Lung (tissue), 12 donors: ENCODE data around the gene SPATS2. TPM values are rescaled to one million over a fixed set of nuclear protein-coding genes. Genes with fewer than 3 reads are reported as not detected.

Experiments
- ATAC-seq: fragments of 200-7000 bp; cut with Tn5 transposase; one replicate; pipeline ENCODE4 v1.9.1; 2020; ENCODE audit warnings: moderate number of reproducible peaks; ENCODE audit not compliant: insufficient read depth, low FRiP score
- DNase-seq, 3 donors: peaks; one replicate each; pipeline ENCODE4 v3.0.0-alpha.2; 2013 to 2017
- H3K27ac ChIP-seq, 2 donors: one replicate each; pipeline ENCODE4 v1.5.1; 2013; ENCODE audit warnings: mild to moderate bottlenecking in 2 of 2, moderate library complexity in 2 of 2, control low read depth in 1 of 2, inconsistent platforms in 1 of 2, low read depth in 1 of 2, low read length in 1 of 2
- H3K27me3 ChIP-seq, 3 donors: one replicate each; pipeline ENCODE4 v1.5.1; 2013; ENCODE audit warnings: low read length in 2 of 3; ENCODE audit not compliant: control insufficient read depth in 3 of 3, insufficient read depth in 3 of 3
- H3K36me3 ChIP-seq, 4 donors: one replicate each; pipeline ENCODE4 v1.5.1; 2013; ENCODE audit warnings: low read length in 4 of 4, mild to moderate bottlenecking in 1 of 4, moderate library complexity in 1 of 4; ENCODE audit not compliant: control insufficient read depth in 4 of 4, insufficient read depth in 4 of 4
- H3K4me1 ChIP-seq, 5 donors: one replicate each; pipeline ENCODE4 v1.5.1; 2013; ENCODE audit warnings: low read length in 5 of 5, mild to moderate bottlenecking in 2 of 5, moderate library complexity in 1 of 5; ENCODE audit not compliant: control insufficient read depth in 5 of 5, insufficient read depth in 5 of 5
- H3K4me3 ChIP-seq: one replicate; pipeline ENCODE4 v1.5.1; 2013; ENCODE audit warnings: mild to moderate bottlenecking, control low read depth, moderate library complexity
- H3K9ac ChIP-seq, 2 donors: one replicate each; pipeline ENCODE4 v1.5.1; 2013; ENCODE audit warnings: low read length in 2 of 2, control low read depth in 1 of 2; ENCODE audit not compliant: insufficient read depth in 1 of 2
- H3K9me3 ChIP-seq, 4 donors: one replicate each; pipeline ENCODE4 v1.5.1; 2013; ENCODE audit warnings: low read length in 3 of 4, mild to moderate bottlenecking in 1 of 4, moderate library complexity in 1 of 4; ENCODE audit not compliant: control insufficient read depth in 4 of 4, insufficient read depth in 3 of 4
- CTCF ChIP-seq: IDR thresholded peaks from 2 replicates; pipeline ENCODE4 v1.5.1; 2012; ENCODE audit warnings: mild to moderate bottlenecking; ENCODE audit errors: control extremely low read depth, extremely low read depth
- WGBS, 2 donors: extraction: QIAGEN DNeasy Blood & Tissue Kit; methylation state at CpG; one replicate each; pipeline ENCODE4 v1.1.7; 2013; 5-methylcytosine and 5-hydroxymethylcytosine counted together
- polyA plus RNA-seq, 2 donors: library from polyadenylated mRNA; stranded (reverse); fragments of 200-250 nt; gene quantifications; one replicate each; pipeline ENCODE4 v1.2.1, GENCODE V29; 2013
- total RNA-seq, 2 donors: library from RNA; depleted of rRNA in 1 of 2; stranded (reverse); fragments of >200 nt in 1 of 2; gene quantifications; one replicate each; pipeline ENCODE4 v1.2.1, GENCODE V29; 2014 to 2021
- donor health status: control.
- donor health status: control.
- donor health status: Bipolar disorder and iron deficiency.
- donor health status: healthy.
- donor health status: DM: yes; HTN: yes; CAD: no.

The SPATS2 gene
- total and polyA plus RNA-seq, 4 donors: 6.6 to 48.8 (median 10.0) TPM

GRCh38 chr12:49527361-49528130, 160.3 kb downstream of the SPATS2 start:
- peaks cover 0 to 4% (median 0%) of the 10 kb centered on the region in 5 donors for H3K4me1 ChIP-seq
- no peak for DNase-seq
- 89 to 96% methylated on average over 7 of the region's 7 CpGs for WGBS, 2 donors
- H3K4me3 ChIP-seq: no peak overlapping the region
- H3K27me3 ChIP-seq: no peaks in the 10 kb centered on the region
- no peak overlapping the region for H3K9ac ChIP-seq
- no peak for TF ChIP-seq CTCF
- no peak for ATAC-seq
- no peak overlapping the region for H3K27ac ChIP-seq
- peaks cover 11 to 25% (median 16%) of the 10 kb centered on the region in 4 donors for H3K36me3 ChIP-seq
- H3K9me3 ChIP-seq: no peaks in the 10 kb centered on the region

DNA sequence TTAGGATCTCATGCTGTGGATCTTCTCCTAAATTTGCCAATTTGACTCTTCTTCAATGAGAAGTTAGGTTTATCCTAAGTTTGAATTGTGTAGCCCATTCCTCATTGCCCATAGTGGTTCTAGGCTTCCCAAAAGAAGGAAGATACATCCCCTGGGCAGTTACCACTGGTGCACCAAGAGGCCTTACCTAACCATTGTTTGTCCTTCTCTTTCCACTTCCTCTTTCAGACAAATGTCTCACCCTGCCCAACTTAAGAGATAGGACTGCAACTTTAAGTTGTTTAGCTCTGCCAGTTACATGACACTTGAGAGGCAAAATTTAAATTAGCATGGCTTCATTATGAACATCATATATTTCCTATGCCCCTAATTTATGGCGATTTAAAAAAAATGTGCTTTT, 162.2 kb downstream of the SPATS2 start:
- H3K27me3 ChIP-seq: no peaks in the 10 kb centered on the region
- no peak overlapping the region for H3K9ac ChIP-seq
- ATAC-seq: no peak
- H3K9me3 ChIP-seq: no peaks in the 10 kb centered on the region
- H3K27ac ChIP-seq: no peak overlapping the region
- TF ChIP-seq CTCF: no peak
- H3K4me3 ChIP-seq: no peak overlapping the region
- no peak for DNase-seq
- 82 to 97% methylated on average over 1 of the region's 1 CpG for WGBS, 2 donors
- H3K4me1 ChIP-seq: peaks cover 0 to 3% (median 0%) of the 10 kb centered on the region in 5 donors
- H3K36me3 ChIP-seq: peaks cover 5 to 23% (median 15%) of the 10 kb centered on the region in 4 donors

DNA sequence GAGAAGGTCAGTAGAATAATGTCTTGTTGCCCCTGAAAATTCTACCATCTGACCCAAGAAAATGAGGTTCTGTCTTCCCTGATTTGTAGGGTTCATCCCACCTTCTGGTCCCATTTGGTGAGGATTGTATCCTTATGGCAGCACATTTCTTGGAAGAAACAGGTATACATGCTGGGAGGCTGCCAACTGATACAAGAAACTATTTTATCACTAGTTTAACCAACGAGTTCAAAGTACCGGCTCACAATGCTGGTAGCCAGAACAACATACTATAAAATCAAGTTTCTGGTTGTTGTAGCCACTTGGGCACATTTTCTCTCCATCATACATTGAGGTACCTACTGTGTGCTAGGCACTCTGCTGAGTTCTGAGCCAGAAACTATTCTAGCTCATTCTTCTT, 164.5 kb downstream of the SPATS2 start:
- Histone ChIP-seq H3K27me3 (peaks cover 0 to 18% (median 8%) of the 10 kb centered on the region in 3 donors), H3K4me3 (no peak overlapping the region), H3K9ac (no peak overlapping the region), H3K9me3 (no peaks in the 10 kb centered on the region), H3K4me1 (no peaks in the 10 kb centered on the region), H3K36me3 (peaks cover 0 to 11% (median 3%) of the 10 kb centered on the region in 4 donors), H3K27ac (no peak overlapping the region)
- WGBS, 2 donors: 64 to 80% methylated on average over 2 of the region's 2 CpGs
- no peak for TF ChIP-seq CTCF
- ATAC-seq (no peak), DNase-seq (no peak)
